Natural killer cell (primary cell): ENCODE data around the gene CD27. TPM values are rescaled to one million over a fixed set of nuclear protein-coding genes. Genes with fewer than 3 reads are reported as not detected.

Experiments
- ATAC-seq, 3 donors: fragments of 150-1000 bp in 2 of 3; fragments of 200-7000 bp in 1 of 3; cut with Tn5 transposase; 1 replicate in 1 of 3; 2 replicates in 2 of 3; pipeline ENCODE4 v1.10.0; 2021; ENCODE audit warnings: mild to moderate bottlenecking in 2 of 3, moderate library complexity in 2 of 3
- DNase-seq, 2 donors: peaks; one replicate each; pipeline versions ENCODE4 v3.0.0 to v3.0.0-alpha.2; 2013 to 2021; ENCODE audit warnings: mixed read lengths in 1 of 2
- H3K27ac ChIP-seq: one replicate; pipeline ENCODE4 v1.5.1; 2013; ENCODE audit warnings: mild to moderate bottlenecking, low read length
- H3K27me3 ChIP-seq: one replicate; pipeline ENCODE4 v1.6.1; 2013; ENCODE audit warnings: low read length; ENCODE audit not compliant: control insufficient read depth, insufficient read depth
- H3K36me3 ChIP-seq: one replicate; pipeline ENCODE4 v1.6.1; 2013; ENCODE audit warnings: low read length; ENCODE audit not compliant: control insufficient read depth, insufficient read depth
- H3K4me1 ChIP-seq: one replicate; pipeline ENCODE4 v1.6.1; 2013; ENCODE audit warnings: low read length; ENCODE audit not compliant: control insufficient read depth, insufficient read depth
- H3K4me3 ChIP-seq: one replicate; pipeline ENCODE4 v1.5.1; 2013; ENCODE audit warnings: low read length
- H3K9me3 ChIP-seq: one replicate; pipeline ENCODE4 v1.6.1; 2013; ENCODE audit warnings: low read length; ENCODE audit not compliant: control insufficient read depth, insufficient read depth
- H3K27ac Mint-ChIP-seq, 2 donors: one replicate each; pipeline ENCODE4 v1.8.0; 2022; ENCODE audit warnings: mild to moderate bottlenecking in 2 of 2, mixed read lengths in 2 of 2, moderate library complexity in 1 of 2
- H3K27me3 Mint-ChIP-seq, 2 donors: one replicate each; pipeline ENCODE4 v1.8.0; 2022; ENCODE audit warnings: low read depth in 2 of 2, mixed read lengths in 2 of 2
- H3K36me3 Mint-ChIP-seq: one replicate; pipeline ENCODE4 v1.8.0; 2022; ENCODE audit warnings: mixed read lengths
- H3K4me1 Mint-ChIP-seq, 2 donors: one replicate each; pipeline ENCODE4 v1.8.0; 2022; ENCODE audit warnings: mixed read lengths in 2 of 2
- H3K4me3 Mint-ChIP-seq: one replicate; pipeline ENCODE4 v1.8.0; 2022; ENCODE audit warnings: mild to moderate bottlenecking, moderate library complexity, mixed read lengths
- H3K9me3 Mint-ChIP-seq, 2 donors: one replicate each; pipeline ENCODE4 v1.8.0; 2022; ENCODE audit warnings: mixed read lengths in 2 of 2
- WGBS: methylation state at CpG from one replicate; pipeline ENCODE4 v1.1.7; 2013; ENCODE audit warnings: missing lambda C conversion rate; ENCODE audit not compliant: insufficient coverage; 5-methylcytosine and 5-hydroxymethylcytosine counted together
- intact Hi-C: fragments of 100-400 bp; cut with micrococcal nuclease; formaldehyde crosslinking; loops from one replicate; pipeline ENCODE4 v1.14.2; 2022
- total RNA-seq, 4 donors: library from RNA; stranded (reverse); fragments of 120-200 nt in 1 of 4; gene quantifications; one replicate each; pipeline versions ENCODE4 v1.2.3 to v1.2.4, GENCODE V29; 2013 to 2022
- TF ChIP-seq, protein P1 (sequence below): fragments of 200-600 bp; IDR thresholded peaks from one replicate; pipeline ENCODE4 v1.8.0; 2022; ENCODE audit warnings: antibody characterized with exemption

Gene CD27
- total RNA-seq, 3 donors from 2014 or later (not counting 1 experiment from before 2014, with no cell fraction given), result 2.7 to 13.7 (median 3.1) TPM

DNA sequence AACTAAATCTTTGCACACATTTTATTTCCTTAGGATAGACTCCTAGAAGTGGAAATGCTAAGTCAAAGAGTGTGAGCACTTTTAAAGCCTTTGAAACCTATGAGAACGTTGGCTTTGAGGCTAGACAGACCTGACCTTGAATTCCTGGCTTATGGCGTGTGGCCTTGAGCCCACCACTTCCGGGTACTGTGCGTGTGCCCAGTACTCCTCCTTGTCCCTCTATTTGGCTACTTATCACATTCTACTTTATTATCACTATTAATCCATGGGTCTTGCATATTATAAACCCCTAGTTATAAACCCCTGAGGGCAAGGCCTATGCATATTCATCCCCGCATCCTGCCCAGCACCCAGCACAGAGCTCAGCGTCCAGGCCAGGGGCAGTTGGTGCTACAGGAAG, 26.0 kb upstream of the CD27 start:
- no peak for DNase-seq
- Mint-ChIP-seq H3K9me3 (no peaks in the 10 kb centered on the region), H3K4me3 (no peak overlapping the region), H3K4me1 (peaks cover 0 to 6% of the 10 kb centered on the region in 2 donors), H3K36me3 (no peaks in the 10 kb centered on the region), H3K27me3 (peaks cover 6 to 9% of the 10 kb centered on the region in 2 donors), H3K27ac (no peak overlapping the region)
- Histone ChIP-seq H3K36me3 (no peaks in the 10 kb centered on the region), H3K27ac (no peak overlapping the region), H3K27me3 (no peaks in the 10 kb centered on the region), H3K4me3 (no peak overlapping the region), H3K4me1 (peaks cover 5% of the 10 kb centered on the region), H3K9me3 (no peaks in the 10 kb centered on the region)
- TF ChIP-seq, protein P1, sequence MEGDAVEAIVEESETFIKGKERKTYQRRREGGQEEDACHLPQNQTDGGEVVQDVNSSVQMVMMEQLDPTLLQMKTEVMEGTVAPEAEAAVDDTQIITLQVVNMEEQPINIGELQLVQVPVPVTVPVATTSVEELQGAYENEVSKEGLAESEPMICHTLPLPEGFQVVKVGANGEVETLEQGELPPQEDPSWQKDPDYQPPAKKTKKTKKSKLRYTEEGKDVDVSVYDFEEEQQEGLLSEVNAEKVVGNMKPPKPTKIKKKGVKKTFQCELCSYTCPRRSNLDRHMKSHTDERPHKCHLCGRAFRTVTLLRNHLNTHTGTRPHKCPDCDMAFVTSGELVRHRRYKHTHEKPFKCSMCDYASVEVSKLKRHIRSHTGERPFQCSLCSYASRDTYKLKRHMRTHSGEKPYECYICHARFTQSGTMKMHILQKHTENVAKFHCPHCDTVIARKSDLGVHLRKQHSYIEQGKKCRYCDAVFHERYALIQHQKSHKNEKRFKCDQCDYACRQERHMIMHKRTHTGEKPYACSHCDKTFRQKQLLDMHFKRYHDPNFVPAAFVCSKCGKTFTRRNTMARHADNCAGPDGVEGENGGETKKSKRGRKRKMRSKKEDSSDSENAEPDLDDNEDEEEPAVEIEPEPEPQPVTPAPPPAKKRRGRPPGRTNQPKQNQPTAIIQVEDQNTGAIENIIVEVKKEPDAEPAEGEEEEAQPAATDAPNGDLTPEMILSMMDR, result no peak
- 81% methylated on average over 6 of the region's 6 CpGs for WGBS
- no peak for ATAC-seq
- intact Hi-C loops, result no loop called here

DNA sequence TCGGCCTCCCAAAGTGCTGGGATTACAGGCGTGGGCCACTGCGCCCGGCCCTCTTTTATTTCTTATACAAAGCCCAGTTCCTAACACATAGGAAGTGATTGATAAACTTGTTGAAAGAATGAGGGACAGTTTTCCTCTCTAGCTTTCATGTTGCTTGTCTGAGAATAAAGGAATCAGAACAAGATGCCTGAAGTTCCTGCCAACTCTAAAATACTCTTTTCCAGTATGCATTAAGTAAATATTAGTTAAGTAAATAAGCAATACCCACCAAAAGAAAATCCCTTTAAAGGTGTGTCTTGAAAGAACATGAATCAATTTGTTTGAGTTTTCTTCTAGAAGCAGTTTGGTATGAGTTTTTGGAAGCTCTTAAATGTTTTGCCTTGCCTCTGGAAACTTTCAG, 24.4 kb upstream of the CD27 start:
- WGBS, result 100% methylated on average over 1 of the region's 4 CpGs
- TF ChIP-seq, protein P1, result no peak
- H3K4me1 ChIP-seq, result peaks cover 9% of the 10 kb centered on the region
- intact Hi-C loops, result no loop called here
- H3K36me3 Mint-ChIP-seq, result no peaks in the 10 kb centered on the region
- peaks cover 0 to 5% of the 10 kb centered on the region in 2 donors for H3K27me3 Mint-ChIP-seq
- no peak overlapping the region for H3K27ac ChIP-seq
- no peaks in the 10 kb centered on the region for H3K9me3 ChIP-seq
- DNase-seq (no peak), ATAC-seq (no peak)
- no peaks in the 10 kb centered on the region for H3K27me3 ChIP-seq
- no peak overlapping the region for H3K27ac Mint-ChIP-seq
- H3K36me3 ChIP-seq, result no peaks in the 10 kb centered on the region
- H3K4me3 Mint-ChIP-seq, result no peak overlapping the region
- H3K9me3 Mint-ChIP-seq, result no peaks in the 10 kb centered on the region
- peaks cover 0 to 9% of the 10 kb centered on the region in 2 donors for H3K4me1 Mint-ChIP-seq
- no peak overlapping the region for H3K4me3 ChIP-seq

GRCh38 chr12:6423267-6424007, 21.3 kb upstream of the CD27 start:
- no peaks in the 10 kb centered on the region for H3K36me3 ChIP-seq
- peaks cover 32% of the 10 kb centered on the region for H3K4me1 ChIP-seq
- no peaks in the 10 kb centered on the region for H3K9me3 ChIP-seq
- no peaks in the 10 kb centered on the region for H3K36me3 Mint-ChIP-seq
- ATAC-seq (peak; percentile 91 to 96 (median 93)), DNase-seq (peak; percentile 61 to 95)
- no peaks in the 10 kb centered on the region for H3K27me3 ChIP-seq
- peak overlapping the region in 1 of 2 donors; percentile 68 for H3K27ac Mint-ChIP-seq
- H3K4me1 Mint-ChIP-seq, result peaks cover 0 to 26% of the 10 kb centered on the region in 2 donors
- H3K9me3 Mint-ChIP-seq, result no peaks in the 10 kb centered on the region
- H3K4me3 ChIP-seq, result no peak overlapping the region
- no peak overlapping the region for H3K27ac ChIP-seq
- TF ChIP-seq, protein P1, result peak; percentile 79
- intact Hi-C loops, result loop anchor here (1.0 to 2.0 kb wide), 4 partner anchors 42 to 115 kb away; partner anchors contain the start of gene MRPL51
- no peak overlapping the region for H3K4me3 Mint-ChIP-seq
- 11% methylated on average over 9 of the region's 9 CpGs for WGBS
- H3K27me3 Mint-ChIP-seq, result no peaks in the 10 kb centered on the region

DNA sequence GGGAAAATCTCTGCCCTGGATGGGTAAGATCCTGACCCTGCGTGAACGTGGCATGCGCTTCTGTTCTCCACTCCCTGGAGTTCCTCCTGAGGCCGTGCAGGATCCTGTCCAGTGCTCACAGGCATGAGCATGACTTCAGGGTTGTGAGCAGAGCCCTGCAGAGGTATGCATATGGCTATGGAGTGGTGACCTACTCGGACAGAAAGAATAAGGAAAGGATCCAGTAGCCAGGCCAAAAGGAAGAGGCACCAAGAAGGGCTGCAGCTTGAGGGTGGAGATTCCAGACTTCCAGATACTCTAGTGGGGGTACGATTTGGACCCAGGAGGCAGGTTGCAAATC, 20.8 kb upstream of the CD27 start:
- no peak for ATAC-seq
- H3K4me1 Mint-ChIP-seq, result peaks cover 0 to 26% of the 10 kb centered on the region in 2 donors
- Histone ChIP-seq H3K4me1 (peaks cover 32% of the 10 kb centered on the region), H3K4me3 (no peak overlapping the region), H3K9me3 (no peaks in the 10 kb centered on the region), H3K27me3 (no peaks in the 10 kb centered on the region), H3K27ac (no peak overlapping the region), H3K36me3 (no peaks in the 10 kb centered on the region)
- 56% methylated on average over 6 of the region's 6 CpGs for WGBS
- H3K4me3 Mint-ChIP-seq, result no peak overlapping the region
- intact Hi-C loops, result no loop called here
- DNase-seq, result no peak
- H3K27ac Mint-ChIP-seq, result peak overlapping the region in 1 of 2 donors; percentile 68
- H3K9me3 Mint-ChIP-seq, result no peaks in the 10 kb centered on the region
- no peaks in the 10 kb centered on the region for H3K27me3 Mint-ChIP-seq
- H3K36me3 Mint-ChIP-seq, result no peaks in the 10 kb centered on the region
- TF ChIP-seq, protein P1, result no peak
